Brain microvascular endothelial cell (primary cell): ENCODE results near the gene GAPVD1.
"Not testable (repeated sequence)": the region's sequence is repeated elsewhere in the genome, so short reads cannot be mapped to it uniquely, and the experiment has no call there.

Source experiments
- DNase-seq: peaks from one replicate; pipeline ENCODE4 v3.0.0-alpha.2; 2020
- H3K27ac ChIP-seq: fragments of 250-450 bp; sonication (Bioruptor Pico); 2 replicates; pipeline ENCODE4 v1.5.1; 2020; ENCODE audit warnings: mild to moderate bottlenecking, moderate library complexity
- H3K27me3 ChIP-seq: fragments of 250-450 bp; sonication (Bioruptor Pico); replicated peaks from 2 replicates; pipeline ENCODE4 v1.5.1; 2020; ENCODE audit warnings: mild to moderate bottlenecking
- H3K36me3 ChIP-seq: fragments of 250-450 bp; sonication (Bioruptor Pico); replicated peaks from 2 replicates; pipeline ENCODE4 v1.5.1; 2020; ENCODE audit warnings: mild to moderate bottlenecking
- H3K4me3 ChIP-seq: 2 replicates; pipeline ENCODE4 v1.5.1; 2011; ENCODE audit warnings: low read depth, mild to moderate bottlenecking, control low read depth, low read length, moderate library complexity
- in situ Hi-C: cut with HindIII; loops from 2 replicates; pipeline ENCODE4 v1.10.0; 2017; ENCODE audit warnings: low sequenced_read_pairs, low pct_ligation_motif_present
- TF ChIP-seq, protein P1 (sequence below): IDR thresholded peaks from 2 replicates; pipeline ENCODE4 v1.5.1; 2011; ENCODE audit warnings: low read depth, mild to moderate bottlenecking, moderate library complexity, low read length, control low read depth, inconsistent platforms; ENCODE audit errors: missing control alignments

Gene GAPVD1

DNA sequence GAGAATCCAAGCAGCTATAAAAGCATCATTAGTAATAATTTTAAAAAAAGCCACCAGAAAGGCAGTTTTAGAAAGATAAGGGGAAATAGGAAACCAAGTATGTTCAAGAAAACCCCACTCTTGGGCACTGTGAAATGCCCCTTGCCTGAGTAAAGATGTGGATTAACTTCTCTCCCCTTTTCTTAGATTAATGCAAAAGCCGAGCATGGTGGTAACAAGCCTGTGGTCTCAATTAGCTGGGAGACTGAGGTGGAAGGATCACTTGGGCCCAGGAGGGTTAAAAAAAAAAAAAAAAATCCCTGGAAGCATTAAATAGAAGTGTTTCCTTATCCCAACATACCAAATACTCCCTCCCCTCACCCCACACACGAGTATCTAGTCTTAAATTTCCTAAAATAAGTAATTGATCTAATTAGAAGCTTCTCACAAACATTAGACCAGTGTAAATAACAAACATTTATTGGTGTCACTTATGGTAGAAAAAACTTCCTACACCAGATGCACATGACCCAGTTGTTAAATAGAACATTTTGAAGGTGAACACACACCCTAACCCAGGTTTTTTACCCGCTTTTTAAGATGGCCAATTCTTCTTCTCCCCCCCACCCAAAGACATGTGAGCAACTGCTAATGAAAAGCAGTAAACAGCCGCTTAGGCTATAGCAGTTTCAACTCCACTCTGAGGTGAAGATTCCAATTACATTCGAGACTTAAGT lies 25.7 kb upstream of the GAPVD1 start:
- peak overlapping the region; percentile 9 for H3K4me3 ChIP-seq
- no peaks in the 10 kb centered on the region for H3K27me3 ChIP-seq
- no peak overlapping the region for H3K27ac ChIP-seq
- no peak for DNase-seq
- TF ChIP-seq, protein P1, sequence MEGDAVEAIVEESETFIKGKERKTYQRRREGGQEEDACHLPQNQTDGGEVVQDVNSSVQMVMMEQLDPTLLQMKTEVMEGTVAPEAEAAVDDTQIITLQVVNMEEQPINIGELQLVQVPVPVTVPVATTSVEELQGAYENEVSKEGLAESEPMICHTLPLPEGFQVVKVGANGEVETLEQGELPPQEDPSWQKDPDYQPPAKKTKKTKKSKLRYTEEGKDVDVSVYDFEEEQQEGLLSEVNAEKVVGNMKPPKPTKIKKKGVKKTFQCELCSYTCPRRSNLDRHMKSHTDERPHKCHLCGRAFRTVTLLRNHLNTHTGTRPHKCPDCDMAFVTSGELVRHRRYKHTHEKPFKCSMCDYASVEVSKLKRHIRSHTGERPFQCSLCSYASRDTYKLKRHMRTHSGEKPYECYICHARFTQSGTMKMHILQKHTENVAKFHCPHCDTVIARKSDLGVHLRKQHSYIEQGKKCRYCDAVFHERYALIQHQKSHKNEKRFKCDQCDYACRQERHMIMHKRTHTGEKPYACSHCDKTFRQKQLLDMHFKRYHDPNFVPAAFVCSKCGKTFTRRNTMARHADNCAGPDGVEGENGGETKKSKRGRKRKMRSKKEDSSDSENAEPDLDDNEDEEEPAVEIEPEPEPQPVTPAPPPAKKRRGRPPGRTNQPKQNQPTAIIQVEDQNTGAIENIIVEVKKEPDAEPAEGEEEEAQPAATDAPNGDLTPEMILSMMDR: no peak
- in situ Hi-C loops: no loop called here
- peaks cover 77% of the 10 kb centered on the region for H3K36me3 ChIP-seq

DNA sequence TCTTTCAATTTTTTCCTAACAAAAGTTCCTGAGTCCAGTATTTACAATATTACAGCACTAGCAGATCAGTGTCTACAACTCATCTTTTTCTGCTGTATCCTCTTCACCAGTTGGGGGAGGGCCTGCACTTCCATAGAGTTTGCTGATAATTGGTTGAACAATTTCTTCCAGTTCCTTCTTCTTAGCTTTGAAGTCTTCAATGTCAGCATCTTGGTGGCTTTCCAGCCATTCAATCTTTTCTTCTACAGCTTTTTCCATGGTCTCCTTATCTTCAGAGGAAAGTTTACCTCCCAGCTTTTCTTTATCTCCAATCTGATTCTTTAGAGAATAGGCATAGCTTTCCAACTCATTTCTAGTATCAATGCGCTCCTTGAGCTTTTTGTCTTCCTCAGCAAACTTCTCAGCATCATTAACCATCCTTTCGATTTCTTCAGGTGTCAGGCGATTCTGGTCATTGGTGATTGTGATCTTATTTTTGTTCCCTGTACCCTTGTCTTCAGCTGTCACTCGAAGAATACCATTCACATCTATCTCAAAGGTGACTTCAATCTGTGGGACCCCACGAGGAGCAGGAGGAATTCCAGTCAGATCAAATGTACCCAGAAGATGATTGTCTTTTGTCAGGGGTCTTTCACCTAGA lies 25.0 kb upstream of the GAPVD1 start:
- Histone ChIP-seq H3K4me3 (peak overlapping the region; percentile 12), H3K36me3 (peaks cover 73% of the 10 kb centered on the region)
- H3K27ac ChIP-seq, DNase-seq, H3K27me3 ChIP-seq, in situ Hi-C loops: not testable (repeated sequence)

DNA sequence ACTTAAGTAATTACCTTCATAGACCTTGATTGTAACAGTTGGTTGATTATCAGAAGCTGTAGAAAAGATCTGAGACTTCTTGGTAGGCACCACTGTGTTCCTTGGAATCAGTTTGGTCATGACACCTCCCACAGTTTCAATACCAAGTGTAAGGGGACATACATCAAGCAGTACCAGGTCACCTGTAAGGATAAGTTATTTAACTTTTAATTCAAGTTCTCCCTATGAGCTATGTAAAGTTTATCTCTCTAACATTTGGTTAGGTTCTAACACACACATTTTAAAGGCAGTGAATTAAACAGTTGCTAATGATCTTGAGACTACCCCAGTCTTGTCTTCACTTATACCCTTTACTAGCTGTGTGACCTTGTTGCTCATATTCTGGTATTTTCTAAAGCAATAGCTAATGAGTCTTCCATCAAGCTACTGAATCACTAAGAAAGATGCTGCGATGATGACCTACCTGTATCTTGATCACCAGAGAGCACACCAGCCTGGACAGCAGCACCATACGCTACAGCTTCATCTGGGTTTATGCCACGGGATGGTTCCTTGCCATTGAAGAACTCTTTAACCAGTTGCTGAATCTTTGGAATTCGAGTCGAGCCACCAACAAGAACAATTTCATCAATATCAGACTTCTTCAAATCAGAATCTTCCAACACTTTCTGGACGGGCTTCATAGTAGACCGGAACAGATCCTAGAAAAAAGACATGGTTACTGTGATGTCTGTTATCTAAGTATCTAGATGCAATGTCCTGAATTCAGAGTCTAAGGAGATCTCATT lies 23.3 kb upstream of the GAPVD1 start:
- H3K27me3 ChIP-seq: no peaks in the 10 kb centered on the region
- TF ChIP-seq, protein P1: no peak
- in situ Hi-C loops: no loop called here
- peak overlapping the region; percentile 99 for H3K4me3 ChIP-seq
- H3K27ac ChIP-seq: no peak overlapping the region
- DNase-seq: no peak
- peaks cover 64% of the 10 kb centered on the region for H3K36me3 ChIP-seq

DNA sequence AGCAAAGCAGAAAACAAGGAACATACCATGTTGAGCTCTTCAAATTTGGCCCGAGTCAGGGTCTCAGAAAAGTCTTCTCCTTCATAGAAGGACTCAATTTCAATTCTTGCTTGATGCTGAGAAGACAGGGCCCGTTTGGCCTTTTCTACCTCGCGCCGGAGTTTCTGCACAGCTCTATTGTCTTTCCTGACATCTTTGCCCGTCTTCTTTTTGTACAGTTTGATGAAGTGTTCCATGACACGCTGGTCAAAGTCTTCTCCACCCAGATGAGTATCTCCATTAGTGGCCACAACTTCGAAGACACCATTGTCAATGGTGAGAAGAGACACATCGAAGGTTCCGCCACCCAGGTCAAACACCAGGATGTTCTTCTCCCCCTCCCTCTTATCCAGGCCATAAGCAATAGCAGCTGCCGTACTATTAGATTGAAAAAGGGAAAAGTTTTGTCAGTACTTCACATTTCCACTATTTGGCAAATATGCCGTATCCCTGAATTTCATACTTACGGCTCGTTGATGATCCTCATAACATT lies 22.6 kb upstream of the GAPVD1 start:
- in situ Hi-C loops: no loop called here
- DNase-seq: no peak
- H3K27ac ChIP-seq: no peak overlapping the region
- TF ChIP-seq, protein P1: no peak
- H3K4me3 ChIP-seq: peak overlapping the region; percentile 99
- H3K36me3 ChIP-seq: peaks cover 64% of the 10 kb centered on the region
- no peaks in the 10 kb centered on the region for H3K27me3 ChIP-seq

DNA sequence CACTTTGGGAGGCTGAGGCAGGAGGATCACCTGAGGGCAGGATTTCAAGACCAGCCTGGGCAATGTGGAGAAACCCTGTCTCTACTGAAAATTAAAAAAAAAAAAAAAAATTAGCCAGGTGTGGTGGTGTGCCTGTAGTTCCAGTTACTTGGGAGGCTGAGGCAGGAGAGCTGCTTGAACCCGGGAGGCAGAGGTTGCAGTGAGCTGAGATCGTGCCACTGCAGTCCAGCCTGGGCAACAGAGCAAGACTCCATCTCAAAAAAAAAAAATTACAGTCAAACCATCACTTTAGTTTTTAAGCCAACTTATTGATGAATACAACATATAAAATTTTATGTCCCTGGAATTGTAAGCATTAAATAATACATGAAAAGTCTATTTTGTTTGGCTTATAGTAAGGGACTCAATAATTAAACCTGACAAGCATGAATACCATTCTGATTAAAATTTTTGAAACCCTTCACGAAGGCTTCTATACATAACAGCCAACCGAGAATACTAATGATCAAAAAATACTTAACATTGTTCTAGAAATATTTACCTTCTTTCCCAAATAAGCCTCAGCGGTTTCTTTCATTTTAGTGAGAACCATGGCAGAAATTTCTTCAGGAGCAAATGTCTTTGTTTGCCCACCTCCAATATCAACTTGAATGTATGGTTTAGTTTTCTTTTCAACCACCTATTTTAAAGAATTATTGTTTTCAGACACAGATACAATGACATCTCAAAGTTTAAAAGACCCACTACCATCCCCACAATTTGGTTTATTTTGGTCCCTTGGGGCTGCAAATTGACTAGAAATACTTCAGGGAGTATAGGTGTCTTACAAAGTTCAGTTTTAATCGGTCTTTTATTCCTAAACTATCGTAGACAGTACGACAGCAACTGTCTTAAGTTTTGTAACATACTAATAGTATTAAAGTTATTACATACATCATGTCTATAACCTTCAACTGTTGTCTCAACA lies 21.7 kb upstream of the GAPVD1 start:
- TF ChIP-seq, protein P1: no peak
- in situ Hi-C loops: no loop called here
- Histone ChIP-seq H3K27me3 (no peaks in the 10 kb centered on the region), H3K36me3 (peaks cover 60% of the 10 kb centered on the region), H3K27ac (peak overlapping the region; percentile 96), H3K4me3 (peak overlapping the region; percentile 99)
- DNase-seq: no peak
